IPS-11a (cell line): ENCODE data around the gene IGF2R.
"Not testable (repeated sequence)": the region's sequence is repeated elsewhere in the genome, so short reads cannot be mapped to it uniquely, and the experiment has no call there.

Experiments
- H3K4me3 ChIP-seq: one replicate; pipeline ENCODE4 v1.5.1; 2013; ENCODE audit warnings: low read depth, low read length, control low read depth

The IGF2R gene, protein sequence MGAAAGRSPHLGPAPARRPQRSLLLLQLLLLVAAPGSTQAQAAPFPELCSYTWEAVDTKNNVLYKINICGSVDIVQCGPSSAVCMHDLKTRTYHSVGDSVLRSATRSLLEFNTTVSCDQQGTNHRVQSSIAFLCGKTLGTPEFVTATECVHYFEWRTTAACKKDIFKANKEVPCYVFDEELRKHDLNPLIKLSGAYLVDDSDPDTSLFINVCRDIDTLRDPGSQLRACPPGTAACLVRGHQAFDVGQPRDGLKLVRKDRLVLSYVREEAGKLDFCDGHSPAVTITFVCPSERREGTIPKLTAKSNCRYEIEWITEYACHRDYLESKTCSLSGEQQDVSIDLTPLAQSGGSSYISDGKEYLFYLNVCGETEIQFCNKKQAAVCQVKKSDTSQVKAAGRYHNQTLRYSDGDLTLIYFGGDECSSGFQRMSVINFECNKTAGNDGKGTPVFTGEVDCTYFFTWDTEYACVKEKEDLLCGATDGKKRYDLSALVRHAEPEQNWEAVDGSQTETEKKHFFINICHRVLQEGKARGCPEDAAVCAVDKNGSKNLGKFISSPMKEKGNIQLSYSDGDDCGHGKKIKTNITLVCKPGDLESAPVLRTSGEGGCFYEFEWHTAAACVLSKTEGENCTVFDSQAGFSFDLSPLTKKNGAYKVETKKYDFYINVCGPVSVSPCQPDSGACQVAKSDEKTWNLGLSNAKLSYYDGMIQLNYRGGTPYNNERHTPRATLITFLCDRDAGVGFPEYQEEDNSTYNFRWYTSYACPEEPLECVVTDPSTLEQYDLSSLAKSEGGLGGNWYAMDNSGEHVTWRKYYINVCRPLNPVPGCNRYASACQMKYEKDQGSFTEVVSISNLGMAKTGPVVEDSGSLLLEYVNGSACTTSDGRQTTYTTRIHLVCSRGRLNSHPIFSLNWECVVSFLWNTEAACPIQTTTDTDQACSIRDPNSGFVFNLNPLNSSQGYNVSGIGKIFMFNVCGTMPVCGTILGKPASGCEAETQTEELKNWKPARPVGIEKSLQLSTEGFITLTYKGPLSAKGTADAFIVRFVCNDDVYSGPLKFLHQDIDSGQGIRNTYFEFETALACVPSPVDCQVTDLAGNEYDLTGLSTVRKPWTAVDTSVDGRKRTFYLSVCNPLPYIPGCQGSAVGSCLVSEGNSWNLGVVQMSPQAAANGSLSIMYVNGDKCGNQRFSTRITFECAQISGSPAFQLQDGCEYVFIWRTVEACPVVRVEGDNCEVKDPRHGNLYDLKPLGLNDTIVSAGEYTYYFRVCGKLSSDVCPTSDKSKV (N-terminal part only)

DNA sequence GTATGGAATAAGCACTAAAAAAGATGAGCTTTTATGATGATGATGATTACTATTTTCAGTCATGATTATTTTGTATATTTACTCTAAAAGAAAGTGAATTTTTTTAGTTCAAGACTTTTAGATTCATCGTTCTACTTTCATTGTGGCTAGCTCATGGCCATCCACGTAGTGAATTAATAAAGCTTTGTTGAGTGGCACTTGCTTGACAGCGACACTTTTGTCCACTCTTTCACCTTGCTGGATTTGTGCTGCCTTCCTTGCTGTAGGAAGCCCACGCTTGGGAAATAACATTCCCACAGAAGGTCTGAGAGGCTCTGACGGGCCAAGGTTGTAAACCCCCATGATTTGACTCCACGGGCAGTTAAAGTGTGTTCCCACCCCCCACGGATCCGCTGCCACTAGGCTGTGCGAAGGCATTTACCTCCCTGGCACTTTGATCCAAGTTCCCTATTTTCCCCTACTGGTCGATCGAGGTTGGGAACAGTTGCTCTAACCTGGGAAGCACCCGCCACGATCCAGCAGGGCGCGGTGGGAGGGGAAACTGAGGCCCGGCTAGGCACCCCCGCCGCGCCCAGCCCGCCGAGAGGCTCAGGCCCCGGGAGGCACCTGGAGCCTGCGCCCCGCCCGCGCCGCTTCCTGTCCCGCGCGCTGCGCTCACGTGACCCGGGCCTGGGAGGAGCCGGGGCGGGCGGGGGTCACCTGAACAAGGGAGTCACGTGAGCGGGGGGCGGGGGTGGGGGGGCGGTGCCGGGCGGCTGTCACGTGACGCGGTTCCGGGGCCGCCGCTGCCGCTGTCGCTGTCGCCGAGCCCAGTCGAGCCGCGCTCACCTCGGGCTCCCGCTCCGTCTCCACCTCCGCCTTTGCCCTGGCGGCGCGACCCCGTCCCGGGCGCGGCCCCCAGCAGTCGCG, at the start of gene IGF2R:
TSS of gene IGF2R (plus strand) at position 788 of the 909 bp plus-strand sequence. CDS start 165 bp downstream, outside the sequence.
- H3K4me3 ChIP-seq, result peak within 1 kb of the TSS; percentile 79

DNA sequence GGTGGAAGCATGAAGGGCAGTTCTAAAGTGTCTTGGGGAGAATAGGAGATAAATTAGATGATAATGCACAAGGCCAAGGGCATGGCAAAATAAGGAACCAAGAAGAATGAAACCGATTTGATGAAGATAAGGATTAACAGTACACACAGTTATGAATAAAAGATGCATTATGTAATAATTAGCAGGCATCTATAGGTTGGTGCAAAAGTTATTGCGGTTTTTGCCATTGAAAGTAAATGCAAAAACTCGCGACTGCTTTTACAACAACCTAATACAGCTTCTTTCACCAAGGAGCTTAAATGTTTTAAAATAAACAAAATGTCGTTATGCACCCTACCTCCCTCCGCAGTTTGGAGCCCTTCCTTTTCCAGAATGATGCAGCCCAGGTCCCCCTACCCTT, 49.1 kb upstream of the IGF2R start:
- no peak overlapping the region for H3K4me3 ChIP-seq

DNA sequence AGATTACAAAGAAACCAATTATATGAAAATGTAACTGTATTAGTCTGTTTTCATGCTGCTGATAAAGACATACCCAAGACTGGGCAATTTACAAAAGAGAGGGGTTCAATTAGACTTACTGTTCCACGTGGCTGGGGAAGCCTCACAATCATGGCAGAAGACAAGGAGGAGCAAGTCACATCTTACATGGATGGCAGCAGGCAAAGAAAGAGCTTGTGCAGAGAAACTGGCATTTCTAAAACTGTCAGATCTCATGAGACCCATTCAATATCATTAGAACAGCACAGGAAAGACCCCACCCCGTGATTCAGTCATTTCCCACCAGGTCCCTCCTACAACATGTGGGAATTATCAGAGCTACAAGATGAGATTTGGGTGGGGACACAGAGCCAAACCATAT, 44.7 kb upstream of the IGF2R start:
- not testable (repeated sequence) for H3K4me3 ChIP-seq

DNA sequence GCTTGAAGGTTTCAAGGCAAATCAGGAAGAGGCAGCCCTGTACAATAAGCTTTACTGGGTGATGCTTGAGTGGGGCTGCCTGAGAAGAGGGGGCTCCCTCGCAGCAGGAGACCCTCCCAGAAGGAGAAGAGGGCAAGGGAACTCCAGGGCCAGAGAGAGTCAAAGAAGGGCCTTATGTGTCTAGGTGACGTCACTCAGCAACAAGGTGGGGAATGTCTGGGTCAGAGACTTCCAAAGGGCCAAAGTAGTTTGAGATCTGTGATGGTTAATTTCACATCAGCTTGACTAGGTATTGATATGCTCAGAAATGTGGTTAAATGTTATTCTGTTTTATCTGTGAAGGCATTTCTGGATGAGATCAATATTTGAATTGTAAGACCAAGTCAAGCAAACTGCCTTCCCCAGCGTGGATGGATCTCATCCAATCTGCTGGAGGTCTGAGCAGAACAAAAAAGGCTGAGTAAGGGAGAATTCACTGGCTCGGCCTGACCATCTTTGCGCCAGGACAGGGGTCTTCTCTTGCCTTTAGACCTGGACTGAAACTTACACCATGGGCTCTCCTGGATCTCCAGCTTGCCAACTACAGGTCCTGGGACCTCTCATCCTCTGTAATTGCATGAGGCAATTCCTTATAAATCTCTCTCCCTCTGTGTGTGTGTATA, 42.2 kb upstream of the IGF2R start:
- no peak overlapping the region for H3K4me3 ChIP-seq

DNA sequence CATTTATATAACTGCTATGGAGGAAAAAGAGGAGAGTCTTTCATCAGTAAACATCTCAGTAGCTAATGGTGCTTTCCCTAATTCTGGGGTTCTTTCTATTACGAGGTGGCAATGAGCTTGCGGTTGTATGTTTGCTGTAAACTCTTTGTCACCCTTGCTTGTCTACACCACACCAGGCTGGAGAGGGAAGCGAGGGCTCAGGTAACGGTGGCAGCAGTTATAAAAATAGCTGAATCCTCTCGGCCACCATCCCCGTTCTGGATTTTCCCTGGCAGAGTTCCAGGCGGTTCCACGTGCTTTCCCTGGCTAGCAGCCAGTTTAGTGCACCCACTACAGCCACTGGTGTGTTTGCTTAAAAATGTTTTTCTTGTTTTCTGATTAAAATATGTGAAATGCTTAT, 39.1 kb upstream of the IGF2R start:
- H3K4me3 ChIP-seq, result no peak overlapping the region

DNA sequence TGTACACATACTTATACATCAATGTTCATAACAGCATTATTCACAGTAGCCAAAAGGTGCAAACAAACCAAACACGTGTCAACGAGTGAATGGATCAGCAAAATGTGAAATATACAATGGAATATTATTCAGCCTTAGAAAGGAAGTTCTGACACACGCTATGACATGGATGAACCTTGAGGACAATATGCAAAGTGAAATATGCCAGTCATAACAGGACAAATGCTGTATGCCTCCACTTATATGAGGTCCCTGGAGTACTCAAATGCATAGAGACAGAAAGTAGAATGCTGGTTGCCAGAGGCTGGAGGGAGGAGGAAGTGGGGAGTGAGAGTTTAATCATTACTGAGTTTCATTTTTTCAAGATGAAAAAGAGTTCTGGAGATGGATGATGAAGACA, 37.8 kb upstream of the IGF2R start:
- H3K4me3 ChIP-seq, result no peak overlapping the region

DNA sequence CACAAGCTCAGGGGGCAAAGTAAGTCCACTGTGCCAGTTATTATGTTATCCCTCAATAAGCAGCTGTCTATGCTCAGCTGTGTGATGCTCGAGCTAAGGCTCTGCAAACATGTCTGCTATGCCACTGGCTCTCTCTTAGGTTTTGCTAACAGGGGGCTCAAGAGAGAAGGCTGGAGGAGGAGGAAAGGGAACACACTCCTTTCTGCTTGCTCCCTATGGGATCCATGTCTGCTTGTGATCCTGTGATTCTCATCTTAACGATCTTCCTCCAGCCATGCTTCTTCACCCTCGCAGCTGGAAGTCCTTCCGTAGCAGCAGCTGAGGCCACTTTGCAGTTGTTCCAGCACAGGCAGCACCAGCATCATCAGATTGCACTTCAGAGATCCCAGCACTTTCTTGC, 37.0 kb upstream of the IGF2R start:
- no peak overlapping the region for H3K4me3 ChIP-seq

DNA sequence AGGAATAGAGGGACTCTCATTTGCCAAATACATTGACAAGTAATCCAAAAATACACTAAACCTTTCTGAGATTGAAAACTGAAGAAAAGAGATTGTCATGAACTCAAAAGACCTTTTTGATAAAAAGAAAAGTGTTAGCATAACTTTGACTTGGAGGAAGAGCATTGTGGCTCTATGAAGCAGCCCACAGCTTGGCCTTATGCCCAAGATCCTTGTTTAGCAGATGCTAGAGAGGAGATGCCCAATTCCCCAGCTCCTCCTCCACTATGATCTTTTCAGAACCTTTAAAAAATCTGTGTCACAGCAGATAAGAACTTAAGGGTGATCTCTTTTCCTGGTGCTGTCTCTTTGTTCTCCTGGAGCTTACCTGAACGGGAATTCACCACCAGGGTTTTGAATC, 35.8 kb upstream of the IGF2R start:
- H3K4me3 ChIP-seq, result no peak overlapping the region

DNA sequence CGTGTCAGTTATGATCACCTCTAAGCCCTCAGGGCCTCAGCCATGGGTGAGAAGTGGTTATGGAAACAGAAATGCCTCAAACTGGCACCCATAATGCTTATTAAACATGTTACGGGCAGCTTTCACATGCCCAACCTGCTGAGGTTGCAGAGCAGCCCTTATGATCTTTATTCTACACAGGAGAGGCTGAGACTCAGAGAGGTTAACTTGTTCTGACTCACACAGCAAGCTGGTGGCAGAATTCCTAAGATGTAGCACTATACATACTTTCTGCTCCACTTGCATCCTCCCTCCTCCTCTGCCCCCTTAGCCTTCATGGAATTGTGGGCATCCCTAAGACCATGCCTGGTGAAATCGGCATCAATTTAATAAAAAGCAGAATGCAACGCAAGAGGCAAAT, 34.7 kb upstream of the IGF2R start:
- H3K4me3 ChIP-seq, result no peak overlapping the region

DNA sequence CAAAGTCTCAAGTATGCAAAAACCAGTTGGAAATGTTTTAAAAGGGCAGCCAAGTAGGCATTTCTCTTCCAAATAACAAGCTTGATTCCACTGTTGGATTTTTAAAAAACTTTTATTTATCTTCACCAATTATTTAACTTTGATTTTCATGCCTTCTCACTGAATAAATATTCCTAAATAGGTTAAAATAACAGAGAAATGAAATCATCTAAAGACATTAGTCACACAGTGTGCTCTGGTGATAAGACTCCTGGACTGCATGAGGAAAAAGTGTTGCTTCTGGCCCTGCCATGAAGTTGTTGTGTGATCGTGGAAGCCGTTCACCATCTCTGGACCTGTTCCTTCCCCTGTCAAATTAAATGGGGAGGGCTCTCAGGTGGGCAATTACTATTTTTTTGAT, 33.8 kb upstream of the IGF2R start:
- no peak overlapping the region for H3K4me3 ChIP-seq

DNA sequence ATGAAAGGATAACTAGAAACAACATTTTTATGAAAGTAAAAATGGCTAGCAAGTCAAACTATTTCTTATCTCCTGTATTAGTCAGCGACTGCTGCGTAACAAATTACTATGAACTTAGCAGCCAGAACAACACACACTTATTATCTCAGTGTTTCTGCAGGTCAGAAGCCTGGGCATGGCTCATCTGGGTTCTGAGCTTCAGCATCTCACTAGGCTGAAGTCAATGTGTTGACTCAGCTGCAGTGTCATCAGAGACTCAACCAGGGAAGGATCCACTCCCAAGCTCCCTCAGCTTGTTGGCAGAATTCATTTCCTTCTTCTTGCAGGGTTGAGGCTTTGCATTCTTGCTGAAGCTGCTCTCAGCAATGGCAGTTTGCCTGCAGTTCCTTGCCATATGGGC, 33.2 kb upstream of the IGF2R start:
- H3K4me3 ChIP-seq, result no peak overlapping the region

DNA sequence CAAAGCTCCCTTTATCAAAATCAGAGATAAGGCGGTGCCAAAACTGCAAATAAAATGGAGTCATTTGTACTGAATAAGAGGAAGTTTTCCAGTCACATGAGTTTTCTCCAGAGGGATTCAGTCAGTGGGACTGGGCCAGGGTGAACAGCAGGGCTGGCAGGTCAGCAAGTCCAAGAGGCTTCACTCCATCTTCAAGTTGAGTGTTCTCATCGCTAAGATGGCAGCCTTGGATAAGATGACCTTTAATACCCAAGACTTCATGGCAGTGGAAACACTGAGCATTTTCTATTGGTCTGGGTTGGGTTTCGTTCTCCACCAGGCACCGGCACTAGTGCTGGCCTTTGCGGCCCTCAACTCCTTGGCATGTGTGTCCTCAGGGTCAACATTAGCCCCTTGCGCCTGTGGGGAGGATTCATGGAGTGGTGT, 29.3 kb upstream of the IGF2R start:
- no peak overlapping the region for H3K4me3 ChIP-seq

DNA sequence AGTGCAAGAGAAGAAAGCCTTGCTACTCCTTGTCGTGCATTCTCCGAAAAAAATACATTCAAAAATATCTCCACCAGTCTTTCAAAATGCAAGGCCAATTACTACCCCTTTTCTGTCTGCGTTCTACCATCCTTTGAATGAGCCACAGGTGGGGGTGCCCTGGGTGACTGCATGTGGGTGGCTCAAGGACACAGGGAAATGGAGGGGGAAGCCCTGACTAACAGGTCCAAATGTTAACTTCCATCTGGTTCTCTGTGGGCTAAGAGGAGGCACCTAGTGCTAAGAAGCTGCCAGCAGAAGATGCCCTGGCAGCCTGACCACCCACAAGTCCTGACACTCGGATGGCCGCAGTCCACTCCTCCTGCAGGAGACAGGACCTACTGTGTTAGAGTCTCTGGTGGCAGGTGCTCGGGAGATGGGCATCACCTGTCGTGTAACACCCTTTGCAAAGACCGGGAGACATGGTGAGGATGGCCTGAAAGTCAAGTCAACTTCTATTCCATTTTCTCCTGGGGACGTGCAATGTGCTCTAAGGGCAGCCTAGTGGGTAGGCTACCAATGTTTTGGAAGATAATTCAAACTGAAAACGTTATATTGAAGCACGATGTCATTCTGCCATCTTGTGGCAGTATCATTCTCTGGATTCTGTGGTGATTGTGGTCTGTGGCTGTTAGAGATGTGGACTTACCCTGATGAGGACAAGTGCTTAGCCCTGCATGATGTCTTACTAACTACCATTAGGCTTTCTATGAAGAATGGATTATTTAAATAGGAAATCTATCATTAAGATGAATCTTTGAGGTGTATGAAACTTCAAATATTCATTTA, 27.4 kb upstream of the IGF2R start:
- H3K4me3 ChIP-seq, result no peak overlapping the region

DNA sequence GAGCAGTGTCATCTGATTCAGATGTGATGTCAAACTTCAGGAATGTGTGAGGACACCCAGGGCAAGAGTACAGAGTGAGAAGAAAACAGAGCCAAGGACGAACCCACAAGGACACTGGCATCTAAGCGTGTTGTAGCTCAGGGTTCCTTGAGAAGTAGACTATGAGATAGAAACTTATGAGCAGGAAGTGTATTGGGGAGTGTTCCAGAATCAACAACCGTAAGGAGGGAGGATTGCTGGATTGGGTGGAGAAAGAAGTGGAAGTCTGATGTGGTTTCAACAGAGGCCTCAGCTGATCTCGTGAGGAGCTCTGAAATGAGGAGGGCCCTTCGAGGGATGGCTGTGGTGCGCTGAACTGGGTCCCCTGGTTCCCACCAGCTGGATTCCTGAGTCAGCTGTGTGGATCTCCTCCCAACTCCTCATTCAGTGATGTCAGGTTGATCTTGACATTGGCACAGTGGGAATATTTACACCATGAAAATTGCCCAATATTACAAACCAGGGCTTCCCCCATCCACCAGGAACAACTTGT, 25.7 kb upstream of the IGF2R start:
- no peak overlapping the region for H3K4me3 ChIP-seq

DNA sequence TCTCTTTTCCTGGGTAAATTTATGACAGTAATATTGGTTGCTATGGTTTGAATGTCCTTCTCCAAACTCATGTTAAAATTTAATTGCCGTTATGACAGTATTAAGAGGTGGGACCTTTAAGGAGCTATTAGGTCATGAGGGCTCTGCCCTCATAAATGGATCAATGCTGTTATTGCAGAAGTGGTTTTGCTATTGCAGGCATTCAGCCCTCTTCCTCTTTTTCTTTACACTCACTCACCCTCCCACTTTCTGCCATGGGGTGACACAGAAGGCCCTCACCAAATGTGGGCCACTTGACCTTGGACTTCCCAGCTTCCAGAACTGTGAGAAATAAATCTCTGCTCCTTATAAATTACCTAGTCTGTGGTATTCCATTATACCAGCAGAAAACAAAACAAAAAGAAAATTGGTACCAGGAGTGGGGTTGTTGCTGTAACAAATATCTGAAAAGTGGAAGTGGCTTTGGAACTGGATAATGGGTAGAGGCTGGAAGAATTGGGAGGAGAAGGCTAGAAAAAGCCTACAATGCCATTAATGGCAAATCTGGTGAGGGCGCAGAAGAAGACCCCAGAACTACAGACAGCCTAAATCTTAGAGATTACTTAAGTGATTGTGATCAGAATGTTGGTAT, 24.8 kb upstream of the IGF2R start:
- H3K4me3 ChIP-seq, result no peak overlapping the region

DNA sequence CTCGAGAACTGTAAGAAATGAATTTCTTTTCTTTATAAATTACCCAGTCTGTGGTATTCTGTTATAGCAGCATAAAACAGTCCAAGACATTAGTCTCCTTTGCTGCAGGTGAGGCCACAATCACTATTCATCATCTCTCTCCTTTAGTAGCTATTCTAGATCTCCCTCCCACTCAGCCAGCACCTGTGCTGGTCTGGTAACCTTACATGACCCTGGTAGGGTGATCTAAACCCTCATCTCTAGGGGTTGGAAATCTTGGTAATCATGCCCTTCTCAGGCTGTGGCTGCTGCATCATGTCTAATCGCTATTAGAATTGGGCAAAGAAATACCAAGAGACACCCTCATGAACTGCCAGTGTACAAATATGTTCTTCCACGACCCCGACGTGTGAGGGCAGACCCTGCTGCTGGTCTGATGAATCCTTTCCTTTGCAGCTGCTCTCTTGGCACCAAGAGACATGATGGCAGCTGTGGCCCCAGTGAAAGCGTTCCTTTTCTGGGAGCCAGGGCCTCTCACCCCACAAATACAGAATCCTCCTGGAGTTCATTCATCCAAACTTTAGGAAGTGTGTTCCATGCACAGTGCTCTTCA, 23.0 kb upstream of the IGF2R start:
- no peak overlapping the region for H3K4me3 ChIP-seq

DNA sequence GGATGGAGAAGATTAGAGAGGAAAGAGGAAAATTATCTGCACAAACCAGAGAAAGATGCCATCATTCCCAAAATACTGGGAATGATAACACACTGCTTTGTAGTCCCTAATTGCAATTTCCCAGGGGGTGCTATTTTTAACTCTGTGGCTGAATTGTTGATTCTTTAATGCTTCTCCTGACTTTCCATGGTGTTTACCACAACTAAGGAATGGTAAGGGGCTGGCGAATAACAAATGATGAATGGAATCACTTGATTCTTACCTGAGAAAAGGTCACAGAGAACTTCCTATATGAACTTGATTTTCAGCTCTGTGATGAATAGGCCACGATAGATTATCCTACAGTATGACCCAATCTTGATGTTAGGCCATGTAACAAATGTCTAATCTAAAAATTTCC, 22.0 kb upstream of the IGF2R start:
- no peak overlapping the region for H3K4me3 ChIP-seq

DNA sequence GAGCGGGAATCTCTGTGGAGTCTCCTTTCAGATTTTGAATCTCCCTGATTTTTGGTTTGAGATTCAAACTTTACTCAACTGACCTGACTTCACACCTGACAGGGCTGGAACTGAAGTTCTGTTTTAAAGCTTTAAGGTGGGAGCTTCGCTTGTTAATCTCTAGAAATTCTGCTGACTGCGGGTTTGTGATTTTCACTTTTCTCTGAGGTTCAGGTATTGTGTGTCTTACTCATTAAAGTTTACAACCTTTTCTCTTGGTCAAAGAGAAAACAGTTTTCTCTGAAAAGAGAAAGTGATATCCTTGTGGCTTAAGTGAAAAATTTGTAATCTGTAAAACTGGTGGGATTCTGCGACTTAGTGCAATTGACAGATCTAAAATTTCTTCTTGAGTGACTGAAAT, 20.7 kb upstream of the IGF2R start:
- no peak overlapping the region for H3K4me3 ChIP-seq
